H1 (cell line): ENCODE data around the gene SNTG2. TPM values are rescaled to one million over a fixed set of nuclear protein-coding genes. Genes with fewer than 3 reads are reported as not detected.

Source experiments
- CTCF ChIA-PET: fragments of 300-600 bp; sonication (Branson Sonifier 250); formaldehyde crosslinking; loops from one replicate; lab custom pipeline; 2021; ENCODE audit not compliant: partially characterized antibody; lab: Charles Lee
- POLR2A ChIA-PET: fragments of 300-600 bp; sonication (Branson Sonifier 250); formaldehyde crosslinking; loops from one replicate; lab custom pipeline; 2021; ENCODE audit warnings: inconsistent platforms; ENCODE audit not compliant: partially characterized antibody; lab: Charles Lee
- DNase-seq, 2 experiments: peaks; one replicate each; pipeline versions ENCODE4 v3.0.0 to v3.0.0-alpha.2; 2010 to 2022; ENCODE audit warnings: low spot score in 2 of 2, low read depth in 1 of 2, mixed read lengths in 1 of 2
- FAIRE-seq: peaks from 2 replicates; lab custom pipeline; 2011; peaks lifted over from hg19 to GRCh38; lab: Jason Lieb, UNC
- H2AFZ ChIP-seq: 2 replicates; pipeline ENCODE4 v1.8.1; 2012; ENCODE audit warnings: low read length, inconsistent platforms
- H2AK5ac ChIP-seq: 2 replicates; pipeline ENCODE4 v1.6.1; 2013; ENCODE audit warnings: low read depth, low read length
- H2BK120ac ChIP-seq: replicated peaks from 2 replicates; pipeline ENCODE3; 2013; ENCODE audit warnings: low read depth, low read length, inconsistent platforms
- H2BK12ac ChIP-seq: 2 replicates; pipeline ENCODE4 v1.6.1; 2013; ENCODE audit warnings: low read depth, low read length
- H2BK15ac ChIP-seq: 2 replicates; pipeline ENCODE4 v1.6.1; 2013; ENCODE audit warnings: low read length
- H2BK20ac ChIP-seq: 2 replicates; pipeline ENCODE4 v1.6.1; 2013; ENCODE audit warnings: low read length
- H2BK5ac ChIP-seq: 2 replicates; pipeline ENCODE4 v1.6.1; 2013; ENCODE audit warnings: low read depth, low read length
- H3K14ac ChIP-seq: 2 replicates; pipeline ENCODE4 v1.6.1; 2013; ENCODE audit warnings: inconsistent platforms; ENCODE audit not compliant: insufficient read length
- H3K18ac ChIP-seq: 2 replicates; pipeline ENCODE4 v1.6.1; 2013; ENCODE audit warnings: low read length; ENCODE audit errors: extremely low read depth
- H3K23ac ChIP-seq: 2 replicates; pipeline ENCODE4 v1.6.1; 2013; ENCODE audit warnings: inconsistent platforms; ENCODE audit not compliant: insufficient read length
- H3K23me2 ChIP-seq: 2 replicates; pipeline ENCODE4 v1.6.1; 2013; ENCODE audit warnings: low read depth, low read length
- H3K27ac ChIP-seq: 2 replicates; pipeline ENCODE4 v1.6.1; 2011; ENCODE audit warnings: low read depth, low read length, inconsistent platforms
- H3K27me3 ChIP-seq, 4 experiments: replicated peaks in 1 of 4; 1 replicate in 1 of 4; 2 replicates in 3 of 4; pipeline versions ENCODE4 v1.6.1 to v1.8.1; 2011 to 2013; ENCODE audit warnings: low read length in 3 of 4, mild to moderate bottlenecking in 3 of 4, inconsistent platforms in 2 of 4, mixed read lengths in 2 of 4, moderate library complexity in 1 of 4; ENCODE audit not compliant: control insufficient read depth in 3 of 4, insufficient read depth in 3 of 4; ENCODE audit errors: extremely low read depth in 1 of 4
- H3K36me3 ChIP-seq, 4 experiments: 2 replicates each; pipeline versions ENCODE4 v1.6.1 to v1.8.1; 2011 to 2013; ENCODE audit warnings: mild to moderate bottlenecking in 4 of 4, low read length in 3 of 4, moderate library complexity in 2 of 4, control low read depth in 1 of 4, inconsistent platforms in 1 of 4; ENCODE audit not compliant: insufficient read depth in 4 of 4, control insufficient read depth in 2 of 4
- H3K4ac ChIP-seq: replicated peaks from 2 replicates; pipeline ENCODE3; 2013; ENCODE audit warnings: low read length, low read depth, mixed read lengths, inconsistent platforms; ENCODE audit not compliant: insufficient read length
- H3K4me1 ChIP-seq, 4 experiments: replicated peaks in 1 of 4; 1 replicate in 1 of 4; 2 replicates in 3 of 4; pipeline versions ENCODE4 v1.6.1 to v1.8.1; 2011 to 2013; ENCODE audit warnings: low read length in 3 of 4, inconsistent platforms in 2 of 4, mixed read lengths in 1 of 4; ENCODE audit not compliant: insufficient read depth in 4 of 4, control insufficient read depth in 3 of 4
- H3K4me2 ChIP-seq, 2 experiments: 2 replicates each; pipeline versions ENCODE4 v1.6.1 to v1.8.1; 2011 to 2013; ENCODE audit warnings: low read depth in 2 of 2, low read length in 2 of 2, control low read depth in 1 of 2, inconsistent platforms in 1 of 2, mild to moderate bottlenecking in 1 of 2; ENCODE audit not compliant: insufficient read depth in 1 of 2
- H3K4me3 ChIP-seq, 4 experiments: fragments of 200-600, 300-600 bp in 1 of 4; sonication (generic), shearing (Covaris generic), sonication (Bioruptor Twin) in 1 of 4; 2 replicates each; pipeline versions ENCODE4 v1.5.1 to v1.8.1; 2011 to 2016; ENCODE audit warnings: low read length in 4 of 4, low read depth in 3 of 4, control low read depth in 2 of 4, inconsistent platforms in 2 of 4, mild to moderate bottlenecking in 2 of 4, mixed read lengths in 1 of 4, moderate library complexity in 1 of 4; ENCODE audit not compliant: insufficient read depth in 2 of 4; ENCODE audit errors: extremely low read depth in 1 of 4
- H3K56ac ChIP-seq: replicated peaks from 2 replicates; pipeline ENCODE3; 2013; ENCODE audit warnings: low read depth, mild to moderate bottlenecking, mixed read lengths, low read length, inconsistent platforms; ENCODE audit not compliant: insufficient read length
- H3K79me1 ChIP-seq: 2 replicates; pipeline ENCODE4 v1.6.1; 2013; ENCODE audit warnings: low read depth, low read length, control low read depth
- H3K79me2 ChIP-seq, 2 experiments: 2 replicates each; pipeline versions ENCODE4 v1.6.1 to v1.8.1; 2012 to 2013; ENCODE audit warnings: low read length in 2 of 2, mild to moderate bottlenecking in 2 of 2, inconsistent platforms in 1 of 2; ENCODE audit not compliant: insufficient read depth in 2 of 2, control insufficient read depth in 1 of 2
- H3K9ac ChIP-seq, 4 experiments: replicated peaks in 1 of 4; 1 replicate in 1 of 4; 2 replicates in 3 of 4; pipeline versions ENCODE4 v1.6.1 to v1.8.1; 2011 to 2013; ENCODE audit warnings: low read depth in 3 of 4, low read length in 3 of 4, control low read depth in 2 of 4, mild to moderate bottlenecking in 2 of 4, moderate library complexity in 2 of 4, inconsistent platforms in 1 of 4; ENCODE audit errors: extremely low read depth in 1 of 4
- H3K9me3 ChIP-seq, 2 experiments: 2 replicates each; pipeline versions ENCODE4 v1.6.1 to v1.8.1; 2012 to 2013; ENCODE audit warnings: mild to moderate bottlenecking in 2 of 2, moderate library complexity in 2 of 2, control low read depth in 1 of 2, inconsistent platforms in 1 of 2, low read depth in 1 of 2, low read length in 1 of 2, mixed read lengths in 1 of 2; ENCODE audit not compliant: insufficient read depth in 2 of 2
- H4K20me1 ChIP-seq, 2 experiments: replicated peaks in 1 of 2; 2 replicates each; pipeline versions ENCODE3 to v1.8.1; 2011 to 2013; ENCODE audit warnings: inconsistent platforms in 2 of 2, low read length in 2 of 2, mild to moderate bottlenecking in 1 of 2; ENCODE audit not compliant: insufficient read depth in 2 of 2, control insufficient read depth in 1 of 2
- H4K5ac ChIP-seq: 2 replicates; pipeline ENCODE4 v1.6.1; 2013; ENCODE audit warnings: low read length, low read depth, mixed read lengths, inconsistent platforms; ENCODE audit not compliant: insufficient read length
- H4K8ac ChIP-seq: 2 replicates; pipeline ENCODE4 v1.8.0; 2013; ENCODE audit warnings: mild to moderate bottlenecking, moderate library complexity, low read length, inconsistent platforms; ENCODE audit not compliant: insufficient read depth; ENCODE audit errors: extremely low read depth
- H4K91ac ChIP-seq: replicated peaks from 2 replicates; pipeline ENCODE3; 2013; ENCODE audit warnings: low read length, mixed read lengths, inconsistent platforms; ENCODE audit not compliant: insufficient read length
- TCF12 ChIP-seq: IDR thresholded peaks from 2 replicates; pipeline ENCODE4 v1.6.1; 2011; ENCODE audit warnings: low read depth, mild to moderate bottlenecking, low read length
- ZNF274 ChIP-seq: IDR thresholded peaks from 2 replicates; pipeline ENCODE4 v1.7.0; 2012; ENCODE audit warnings: low read length, borderline replicate concordance; ENCODE audit errors: extremely low read depth
- WGBS, 2 experiments: shearing (Covaris generic) in 1 of 2; methylation state at CpG; one replicate each; pipeline versions ENCODE4 v1.1.6 to v1.1.7; 2013 to 2015; ENCODE audit warnings: low lambda C conversion rate in 2 of 2, mixed read lengths in 2 of 2, inconsistent platforms in 1 of 2, low coverage in 1 of 2, missing lambda C conversion rate in 1 of 2; ENCODE audit not compliant: insufficient replicate concordance in 2 of 2, insufficient coverage in 1 of 2, insufficient read length in 1 of 2; ENCODE audit errors: extremely low coverage in 1 of 2, missing lambda C conversion rate in 1 of 2; 5-methylcytosine and 5-hydroxymethylcytosine counted together
- polyA plus RNA-seq, 7 experiments: library from polyadenylated mRNA; depleted of rRNA in 3 of 7; stranded (reverse) in 5 of 7; unstranded in 2 of 7; fragments of >200 nt in 5 of 7; fragments of 200-250 nt in 2 of 7; gene quantifications; 1 replicate in 5 of 7; 2 replicates in 1 of 7; 4 replicates in 1 of 7; pipeline versions ENCODE4 v1.2.1 to v1.2.3, GENCODE V29; 2011 to 2013; ENCODE audit warnings: missing spikeins in 2 of 7, mixed read lengths in 2 of 7
- total RNA-seq: library from RNA; stranded (reverse); fragmentation: NEBNext Ultra II Directional; extraction: Animal tissue kit (Norgen Biotek cat#: 25700); gene quantifications from 2 replicates; pipeline ENCODE4 v1.2.1, GENCODE V29; 2021
- TF ChIP-seq, protein P1 (sequence below): IDR thresholded peaks from 2 replicates; pipeline ENCODE4 v1.6.1; 2012; ENCODE audit warnings: inconsistent platforms

Gene SNTG2
- total and polyA plus RNA-seq, 2 of the 8 experiments (the other 6 are each of a cell fraction or from before 2014, with no cell fraction given): 6.6 to 18.1 TPM

DNA sequence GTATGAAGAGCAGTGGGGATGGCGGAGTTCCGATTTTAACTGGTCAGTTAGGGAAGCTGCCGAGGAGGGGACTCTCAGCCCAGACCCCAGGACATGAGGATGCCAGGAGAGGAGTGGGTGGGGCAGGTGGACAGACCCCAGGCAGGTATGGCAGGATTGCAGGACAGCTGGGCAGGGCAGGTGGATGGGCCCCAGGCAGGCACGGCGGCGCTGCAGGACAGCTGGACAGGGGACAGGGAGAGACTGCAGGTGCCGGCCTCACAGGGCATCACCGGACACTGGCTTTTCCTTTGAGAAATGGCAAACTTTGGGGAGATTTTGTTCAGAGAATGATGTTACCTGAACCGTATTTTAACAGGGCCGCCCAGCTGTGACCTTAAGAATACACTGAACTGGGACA is 127.7 kb downstream of the SNTG2 start:
- Histone ChIP-seq H3K36me3 (peaks cover 0 to 2% (median under 1%) of the 10 kb centered on the region in 4 experiments; a peak in 1 of 8 replicates), H3K56ac (no peak overlapping the region), H4K5ac (no peak overlapping the region), H3K23ac (no peak overlapping the region), H2AK5ac (no peak overlapping the region), H3K4ac (no peak overlapping the region), H3K79me1 (peaks cover 6% of the 10 kb centered on the region), H3K9me3 (no peaks in the 10 kb centered on the region), H3K4me3 (no peak overlapping the region), H2BK5ac (no peak overlapping the region), H3K4me1 (no peaks in the 10 kb centered on the region), H4K8ac (no peak overlapping the region), H3K27me3 (no peaks in the 10 kb centered on the region; a peak in 1 of 7 replicates), H3K79me2 (peaks cover 0 to 3% of the 10 kb centered on the region in 2 experiments; a peak in 1 of 4 replicates), H3K18ac (no peak overlapping the region), H4K20me1 (peaks cover 16% of the 10 kb centered on the region in 2 experiments), H2BK120ac (no peak overlapping the region), H3K27ac (no peak overlapping the region), H2AFZ (no peak overlapping the region), H2BK12ac (no peak overlapping the region), H3K9ac (no peak overlapping the region), H2BK15ac (no peak overlapping the region), H3K23me2 (no peaks in the 10 kb centered on the region), H3K4me2 (no peak overlapping the region), H2BK20ac (no peak overlapping the region), H4K91ac (no peak overlapping the region), H3K14ac (no peak overlapping the region)
- DNase-seq: no peak
- FAIRE-seq: no peak
- ChIA-PET CTCF (interaction anchor here (0.5 to 1.3 kb wide), 3 partner anchors 61 to 121 kb away, joined by 3 read pairs; no protein-coding TSS in a partner anchor), POLR2A (no interaction called here)
- WGBS, 2 experiments: 92% methylated on average over 9 of the region's 10 CpGs; no CpG with 5 or more reads in 1 of the 2 experiments
- no peak for TF ChIP-seq TCF12
- no peak for TF ChIP-seq ZNF274
- TF ChIP-seq, protein P1, sequence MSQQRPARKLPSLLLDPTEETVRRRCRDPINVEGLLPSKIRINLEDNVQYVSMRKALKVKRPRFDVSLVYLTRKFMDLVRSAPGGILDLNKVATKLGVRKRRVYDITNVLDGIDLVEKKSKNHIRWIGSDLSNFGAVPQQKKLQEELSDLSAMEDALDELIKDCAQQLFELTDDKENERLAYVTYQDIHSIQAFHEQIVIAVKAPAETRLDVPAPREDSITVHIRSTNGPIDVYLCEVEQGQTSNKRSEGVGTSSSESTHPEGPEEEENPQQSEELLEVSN: no peak
